GM18868 (cell line): ENCODE data around the gene TBC1D25.

ENCODE experiments used
- ATAC-seq: cut with Tn5 transposase; IDR thresholded peaks from one replicate; pipeline ENCODE4 v1.9.1; 2021; ENCODE audit warnings: mild to moderate bottlenecking, moderate library complexity; ENCODE audit not compliant: unreplicated experiment

TBC1D25 gene

GRCh38 chrX:48558271-48558670 lies 18.8 kb downstream of the TBC1D25 start:
- ATAC-seq = no peak

GRCh38 chrX:48559636-48560035 lies 20.1 kb downstream of the TBC1D25 start:
- no peak for ATAC-seq

DNA sequence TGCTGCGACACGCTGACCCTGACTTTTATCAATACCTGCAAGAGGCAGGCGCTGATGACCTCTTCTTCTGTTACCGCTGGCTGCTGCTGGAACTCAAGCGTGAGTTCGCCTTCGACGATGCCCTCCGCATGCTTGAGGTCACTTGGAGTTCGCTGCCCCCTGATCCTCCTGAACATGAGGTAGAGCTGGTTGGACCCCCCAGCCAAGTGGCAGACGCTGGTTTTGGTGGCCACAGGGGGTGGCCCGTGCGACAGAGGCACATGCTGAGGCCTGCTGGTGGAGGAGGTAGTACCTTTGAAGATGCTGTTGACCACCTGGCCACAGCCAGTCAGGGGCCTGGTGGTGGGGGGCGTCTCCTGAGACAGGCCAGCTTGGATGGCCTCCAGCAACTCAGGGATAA lies 20.5 kb downstream of the TBC1D25 start:
- ATAC-seq = no peak

DNA sequence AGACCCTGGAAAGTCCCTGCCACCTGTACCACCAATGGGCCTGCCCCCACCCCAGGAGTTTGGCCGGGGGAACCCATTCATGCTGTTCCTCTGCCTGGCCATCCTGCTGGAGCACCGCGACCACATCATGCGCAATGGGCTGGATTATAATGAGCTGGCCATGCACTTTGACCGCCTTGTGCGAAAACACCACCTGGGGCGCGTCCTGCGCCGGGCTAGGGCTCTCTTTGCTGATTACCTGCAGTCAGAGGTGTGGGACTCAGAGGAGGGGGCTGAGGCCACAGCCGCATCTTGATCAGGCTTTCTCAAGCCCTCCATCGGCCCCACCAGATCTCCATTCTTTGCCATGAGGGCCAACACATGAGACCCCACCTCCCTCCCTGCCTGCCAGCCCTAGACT lies 21.2 kb downstream of the TBC1D25 start:
- ATAC-seq = no peak

GRCh38 chrX:48569958-48570357 lies 30.4 kb downstream of the TBC1D25 start:
- peak; percentile 52 for ATAC-seq

GRCh38 chrX:48573690-48574269 lies 34.3 kb downstream of the TBC1D25 start:
- ATAC-seq = no peak

DNA sequence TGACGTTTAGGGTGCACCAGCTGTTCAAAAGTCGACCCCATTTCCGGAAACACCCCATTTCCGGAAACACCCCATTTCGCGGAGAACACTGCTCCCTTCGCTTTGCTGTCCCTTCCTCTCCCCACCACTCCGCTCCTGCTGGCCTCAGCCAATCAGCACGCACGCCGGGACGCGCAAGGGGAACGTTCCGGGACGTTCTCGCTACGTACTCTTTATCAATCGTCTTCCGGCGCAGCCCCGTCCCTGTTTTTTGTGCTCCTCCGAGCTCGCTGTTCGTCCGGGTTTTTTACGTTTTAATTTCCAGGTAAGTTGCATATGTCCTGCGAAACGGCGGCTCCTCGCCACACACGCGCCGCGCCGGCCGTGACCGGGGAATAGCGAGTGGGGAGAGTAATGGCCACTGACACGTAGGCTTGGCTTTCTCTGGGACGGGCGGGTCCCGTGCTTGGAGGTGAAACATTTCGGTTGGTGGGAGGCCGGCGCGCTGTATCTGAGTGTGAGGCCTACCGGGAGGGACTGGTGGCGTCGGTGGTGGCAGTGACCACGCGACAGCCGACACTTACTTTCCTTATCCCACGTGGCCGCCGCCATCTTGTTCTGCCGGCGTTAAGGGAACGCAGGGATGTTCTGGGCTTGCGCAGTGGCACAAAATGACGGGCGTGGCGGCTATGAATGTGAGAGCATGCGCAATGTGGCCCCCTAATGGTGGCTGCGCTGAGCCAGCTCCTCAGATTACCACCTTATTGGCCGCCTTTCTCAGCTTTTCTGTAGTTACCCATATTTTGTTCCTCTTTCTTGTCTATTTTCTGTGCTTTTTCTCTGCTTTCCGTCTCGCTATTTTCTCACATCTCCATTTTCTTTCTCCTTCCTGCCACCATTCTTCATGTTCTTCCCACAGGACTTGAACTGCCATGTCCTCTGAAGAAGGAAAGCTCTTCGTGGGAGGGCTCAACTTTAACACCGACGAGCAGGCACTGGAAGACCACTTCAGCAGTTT lies 35.1 kb downstream of the TBC1D25 start, which contains the start of gene RBM3:
Gene RBM3 (plus strand): TSS at position 215 of the 997 bp plus-strand sequence. CDS start 697 bp downstream, at position 912.
- ATAC-seq = peak; percentile 82

DNA sequence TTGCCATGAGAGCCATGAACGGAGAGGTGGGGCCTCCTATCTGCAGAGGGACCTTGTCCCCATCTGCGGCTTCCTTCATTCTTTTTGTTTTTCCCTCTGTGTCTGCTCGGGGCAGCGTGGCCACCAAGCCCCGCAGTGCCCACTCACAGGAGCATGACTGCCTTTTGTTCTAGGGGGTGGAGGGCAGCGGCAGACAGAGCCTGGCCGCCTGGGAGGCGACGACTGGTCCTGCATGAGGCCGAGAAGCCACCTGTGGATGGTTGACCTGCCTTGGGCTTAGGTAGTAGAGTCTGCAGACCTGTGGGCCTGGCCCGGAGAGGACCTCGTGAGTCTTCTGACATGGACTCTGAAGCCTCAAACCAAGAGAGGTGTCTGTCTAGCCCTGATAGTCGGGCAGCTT lies 36.1 kb downstream of the TBC1D25 start:
- no peak for ATAC-seq

DNA sequence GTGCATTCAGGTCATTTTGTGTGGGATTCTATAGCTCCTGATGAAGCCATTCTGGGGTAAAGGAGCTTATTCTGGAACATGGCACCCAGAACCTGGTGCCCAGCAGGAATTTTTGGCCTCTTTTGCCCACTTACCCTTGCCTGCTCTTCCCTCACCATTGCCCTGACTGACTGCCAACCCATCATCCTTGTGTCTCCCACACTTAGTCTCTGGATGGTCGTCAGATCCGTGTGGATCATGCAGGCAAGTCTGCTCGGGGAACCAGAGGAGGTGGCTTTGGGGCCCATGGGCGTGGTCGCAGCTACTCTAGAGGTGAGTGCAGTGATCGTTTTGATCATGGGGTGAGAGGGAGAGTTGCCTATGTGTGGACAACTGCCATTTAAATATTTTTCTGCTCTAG lies 36.6 kb downstream of the TBC1D25 start:
- no peak for ATAC-seq

DNA sequence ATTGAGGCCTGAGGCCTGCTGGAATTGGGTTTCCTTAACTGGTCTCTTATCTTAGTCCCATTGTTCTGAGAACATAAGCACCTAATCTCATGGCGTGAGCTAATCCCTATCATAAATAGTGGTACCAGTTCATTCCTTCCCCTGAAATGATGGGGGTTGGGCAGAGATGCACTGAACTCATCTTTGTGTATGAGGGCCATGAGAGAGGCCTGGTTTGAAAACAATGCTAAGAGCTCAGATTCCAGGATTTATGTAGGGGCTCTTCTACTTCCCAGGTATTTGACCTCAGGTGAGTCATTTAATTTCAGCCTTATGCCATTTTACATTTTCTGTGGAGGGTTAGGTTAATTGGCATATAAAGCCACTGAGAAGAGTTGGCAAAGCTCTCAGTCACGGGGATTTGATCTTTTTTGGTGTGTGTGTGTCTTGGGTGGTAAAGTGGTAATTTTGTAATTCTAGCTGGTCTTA lies 39.2 kb downstream of the TBC1D25 start:
- ATAC-seq = no peak

DNA sequence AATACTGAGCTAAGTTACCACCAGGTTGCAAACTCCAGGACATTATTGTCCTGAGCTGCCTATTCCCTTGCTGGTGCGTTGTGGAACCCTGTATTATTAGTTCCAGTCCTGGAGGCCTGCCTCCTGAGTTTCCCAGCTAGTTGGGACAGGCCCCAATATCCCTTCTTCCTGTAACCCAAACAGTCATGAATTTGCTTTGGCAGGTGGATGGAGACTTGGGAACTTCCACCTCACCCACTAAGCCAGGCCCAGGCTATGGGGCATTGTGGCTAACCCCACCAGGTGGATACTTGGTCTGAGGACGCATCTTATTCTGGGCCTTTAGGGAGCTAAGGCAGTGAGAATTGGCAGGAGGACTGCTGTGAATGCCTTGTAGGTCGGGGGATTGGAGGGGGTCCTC lies 39.7 kb downstream of the TBC1D25 start:
- no peak for ATAC-seq

DNA sequence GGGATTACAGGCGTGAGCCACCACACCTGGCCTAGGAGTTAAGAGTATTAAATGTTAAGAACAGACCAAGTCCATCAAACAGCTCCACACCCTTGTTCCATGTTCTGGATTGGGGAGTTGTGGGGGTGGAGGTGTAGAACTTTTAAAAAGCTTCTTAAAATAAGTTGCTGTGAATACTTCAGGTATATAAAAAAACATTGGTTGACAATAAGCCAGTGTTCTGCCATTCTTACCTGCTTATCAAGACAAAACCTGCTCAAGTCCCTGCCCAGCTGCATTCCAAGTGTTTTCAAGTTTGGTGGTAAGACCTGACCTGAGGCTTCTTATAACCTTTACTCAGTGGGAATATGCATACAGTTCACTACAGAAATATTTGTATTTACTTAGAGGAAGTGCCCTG lies 41.1 kb downstream of the TBC1D25 start:
- ATAC-seq = no peak

DNA sequence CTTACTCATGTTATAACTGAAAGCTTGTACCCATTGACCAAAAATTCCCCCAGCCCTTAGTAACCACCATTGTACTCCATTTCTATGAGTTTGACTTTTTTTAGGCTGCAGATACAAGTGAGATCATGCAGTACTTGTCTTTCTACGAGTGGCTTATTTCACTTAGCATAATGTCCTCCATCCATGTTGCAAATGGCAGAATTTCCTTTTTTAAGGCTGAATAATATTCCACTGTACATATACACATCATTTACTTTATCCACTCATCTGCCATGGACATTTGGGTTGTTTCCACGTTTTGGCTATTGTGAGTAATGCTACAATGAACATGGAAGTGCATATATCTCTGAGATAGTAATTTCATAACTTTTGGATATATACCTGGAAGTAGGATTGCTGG lies 45.2 kb downstream of the TBC1D25 start:
- ATAC-seq = no peak

DNA sequence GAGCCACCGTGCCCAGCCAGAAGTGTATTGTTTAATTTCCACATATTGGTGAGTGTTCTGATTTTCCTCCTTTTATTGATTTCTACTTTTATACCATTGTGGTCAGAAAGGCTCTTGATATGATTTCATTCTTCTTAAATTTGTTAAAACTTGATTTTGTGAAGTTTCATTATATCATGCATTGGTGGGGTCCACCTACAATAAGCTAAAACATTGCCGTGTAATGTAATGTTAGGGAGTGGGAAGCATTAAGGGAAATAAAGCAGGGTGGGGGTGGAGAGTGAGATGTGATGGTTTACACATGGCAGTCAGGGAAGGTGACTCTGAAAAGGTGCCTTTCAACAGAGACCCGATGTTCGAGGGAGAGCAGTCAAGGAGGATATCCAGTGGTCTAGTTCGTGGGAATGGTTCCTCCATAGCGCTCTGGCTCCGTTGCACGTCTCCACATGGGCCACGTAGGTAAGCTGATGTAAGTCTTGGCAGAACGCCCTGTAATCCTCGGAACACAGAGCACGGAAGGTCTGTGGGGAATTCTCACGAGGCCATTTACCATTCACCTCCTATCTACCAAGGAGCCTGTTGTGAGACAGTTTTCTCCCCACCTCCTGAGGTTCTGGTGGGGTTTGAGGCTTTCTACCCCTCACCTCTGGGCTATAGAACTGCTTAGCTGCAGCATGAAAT lies 50.1 kb downstream of the TBC1D25 start:
- ATAC-seq = no peak

DNA sequence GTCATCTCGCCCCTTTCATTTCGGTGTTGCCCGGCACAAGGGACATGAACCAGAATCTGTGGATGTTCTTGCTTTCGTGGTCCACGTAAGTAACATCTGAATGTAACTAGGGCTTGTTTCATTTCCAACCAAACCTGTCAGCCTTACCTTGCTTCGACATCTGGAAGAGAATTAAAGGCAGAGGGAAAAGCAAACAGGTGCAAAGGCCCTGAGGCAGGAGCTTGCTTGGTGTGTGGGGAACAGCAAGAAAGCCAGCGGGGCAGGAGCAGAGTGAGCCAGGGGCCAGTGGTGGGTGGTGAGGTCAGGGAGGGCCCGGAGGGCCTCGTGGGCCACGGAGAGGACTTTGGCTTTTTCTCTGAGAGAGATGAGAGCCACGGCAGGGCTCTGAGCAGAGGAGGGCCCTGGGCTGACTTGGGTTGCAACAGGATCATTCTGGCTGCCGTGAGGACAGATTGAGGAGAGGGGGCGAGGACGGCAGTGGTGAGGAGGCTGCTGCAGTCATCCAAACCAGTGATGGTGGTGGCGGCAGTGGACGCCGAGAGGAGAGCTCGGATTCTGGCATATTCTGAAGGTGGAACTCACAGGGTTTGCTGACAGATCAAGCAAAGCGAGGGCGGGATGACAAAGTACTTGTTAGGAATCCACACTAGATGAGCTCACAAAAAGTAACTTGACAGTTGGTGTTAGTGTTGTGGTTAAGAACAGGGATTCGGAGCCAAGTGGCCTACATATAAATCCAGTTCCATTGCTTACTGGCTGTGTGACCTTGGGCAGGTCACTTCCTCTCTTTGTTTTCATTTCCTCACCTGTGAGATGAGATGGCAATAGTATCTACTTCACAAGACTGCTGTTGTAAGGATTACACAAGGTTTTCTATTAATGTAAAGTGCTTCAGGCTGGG lies 50.9 kb downstream of the TBC1D25 start:
- ATAC-seq = no peak

- ATAC-seq = no peak
Observed at GRCh38 chrX:48591255-48591791, 51.8 kb downstream of the TBC1D25 start.

DNA sequence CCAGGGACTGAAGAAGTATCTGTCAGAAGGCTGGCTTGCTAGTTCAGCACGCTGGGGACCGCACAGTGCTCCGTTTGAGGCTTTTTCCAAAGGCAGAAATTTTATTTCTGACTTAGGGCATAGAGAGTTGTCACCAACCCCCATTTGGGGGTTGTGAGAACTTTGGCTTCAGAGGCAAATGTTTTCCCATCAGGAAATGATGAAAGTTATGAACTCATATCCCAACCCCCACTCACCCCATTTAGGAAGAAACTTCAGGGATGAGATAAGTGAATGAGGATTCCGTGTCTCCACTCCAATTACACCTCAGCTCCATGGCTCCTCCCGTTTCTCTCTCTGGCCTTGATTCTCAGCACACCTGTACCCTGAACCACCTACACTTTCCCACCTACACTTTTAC lies 53.5 kb downstream of the TBC1D25 start:
- no peak for ATAC-seq

GRCh38 chrX:48595929-48596328 lies 56.4 kb downstream of the TBC1D25 start:
- ATAC-seq = no peak

DNA sequence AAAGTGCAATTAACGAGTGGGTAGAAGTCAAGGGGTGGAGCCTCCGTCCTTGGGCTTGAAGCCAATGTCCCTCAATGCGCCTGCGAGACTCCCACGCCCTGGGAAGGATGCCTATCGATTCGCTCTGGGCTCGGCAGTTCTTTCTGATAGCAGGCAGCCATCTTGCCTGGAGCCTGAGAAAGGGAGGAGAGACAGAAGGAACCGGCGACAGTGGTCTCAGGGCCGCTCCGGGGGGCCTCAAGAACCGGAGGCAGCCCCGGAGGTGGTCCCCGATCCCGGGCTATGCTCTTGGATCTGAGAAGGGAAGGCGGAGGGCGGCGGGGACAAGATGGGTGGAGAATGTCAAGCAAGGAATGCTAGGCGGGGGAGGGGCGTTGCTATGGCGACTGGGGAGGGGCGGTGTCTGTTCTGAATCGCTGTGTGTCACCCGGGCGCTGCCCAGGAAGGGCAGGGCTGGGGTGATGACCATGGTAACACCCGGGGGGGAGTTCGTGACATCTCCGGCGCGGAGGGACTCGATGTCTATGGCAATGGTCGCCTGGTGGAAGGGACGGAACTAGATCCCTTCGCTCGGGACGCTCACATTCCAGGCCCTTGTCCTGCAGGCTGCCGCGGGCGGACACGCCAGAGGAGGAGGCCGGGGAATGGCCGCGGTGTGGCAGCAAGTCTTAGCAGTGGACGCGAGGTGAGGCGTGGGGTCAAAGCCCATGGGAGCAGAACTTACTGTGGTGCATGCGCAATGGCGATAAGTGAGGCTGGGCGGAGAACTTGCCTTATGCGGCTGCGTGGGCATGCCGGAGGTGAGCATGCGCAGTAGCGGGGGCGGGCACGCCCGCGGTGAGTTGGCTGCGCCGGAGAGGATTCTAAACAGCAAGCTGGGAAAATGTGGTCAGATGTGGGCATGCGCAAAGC lies 58.1 kb downstream of the TBC1D25 start, which contains the start of gene WDR13:
Gene WDR13 (plus strand): TSS at position 140 of the 912 bp plus-strand sequence. CDS start 505 bp downstream, at position 645.
- ATAC-seq = peak; percentile 77
